ENCODE results near the gene FAM222B. TPM values are rescaled to one million over a fixed set of nuclear protein-coding genes. Genes with fewer than 3 reads are reported as not detected.
A peak's percentile ranks its signal among the peaks of the same experiment; 100 is the strongest.

The FAM222B gene
- polyA plus RNA-seq, 1 donor (not counting 4 experiments of a cell fraction or from before 2014, with no cell fraction given), result 6.5 TPM

DNA sequence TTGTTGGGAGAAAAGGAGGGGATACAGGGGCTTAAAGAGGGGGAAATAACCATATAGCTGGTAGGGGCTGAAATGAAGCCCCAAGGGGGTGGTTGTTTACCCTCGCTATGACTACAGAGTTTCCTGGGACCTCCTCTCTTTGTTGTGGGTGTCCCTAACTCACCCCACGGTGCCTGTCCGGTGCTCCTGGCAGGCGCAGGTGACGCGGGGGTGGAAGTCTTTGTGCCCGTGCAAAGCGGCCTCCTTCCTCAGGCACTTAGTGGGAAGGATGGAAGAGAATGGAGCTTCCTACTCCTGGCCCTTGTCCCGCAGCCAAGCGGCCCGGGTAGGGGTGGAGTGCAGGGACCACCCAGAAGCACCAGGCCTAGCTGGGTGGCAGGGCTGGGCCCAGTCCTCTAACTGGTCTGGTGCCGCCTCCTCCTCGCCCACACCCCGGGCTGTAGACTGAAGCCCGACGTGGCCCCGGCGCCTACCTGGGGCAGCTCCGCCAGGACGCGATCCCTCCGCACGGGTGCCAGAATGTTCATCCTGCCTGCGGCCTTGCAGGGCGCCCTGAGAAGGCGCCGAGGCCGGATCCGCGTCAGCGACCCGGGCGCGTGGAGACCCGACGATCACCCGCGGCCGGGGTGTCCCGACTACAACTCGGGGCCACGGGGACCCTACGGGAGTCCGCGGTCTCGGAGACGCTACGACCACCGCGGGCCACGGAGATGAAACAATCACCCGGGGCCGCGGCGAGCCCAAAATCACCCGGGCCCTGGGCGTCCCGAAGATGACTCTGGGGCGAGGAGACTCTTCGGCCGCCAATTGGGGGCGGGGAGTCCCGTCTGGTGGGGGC lies 125.6 kb downstream of the FAM222B start:
- H3K4me1 ChIP-seq (ENCODE audit: control insufficient read depth, extremely low read depth, insufficient read depth, low read length), result peaks cover 33% of the 10 kb centered on the region
- FAIRE-seq (no peak), DNase-seq (ENCODE audit: low read depth, low spot score) (no peak)
- no peaks in the 10 kb centered on the region for H3K27me3 ChIP-seq (ENCODE audit: control insufficient read depth, extremely low read depth, insufficient read depth, low read length)
- peak overlapping the region; percentile 89 for H3K27ac ChIP-seq (ENCODE audit: control insufficient read depth, insufficient read depth, low read length)
- H3K9me1 ChIP-seq (ENCODE audit: control insufficient read depth, extremely low read depth, insufficient read depth, low read length), result peaks cover 3% of the 10 kb centered on the region
- H3K4me2 ChIP-seq (ENCODE audit: control insufficient read depth, extremely low read depth, insufficient read depth, low read depth, low read length), result peak overlapping the region; percentile 99
- peak overlapping the region; percentile 69 to 87 (median 82) for H3K4me3 ChIP-seq (ENCODE audit: control insufficient read depth in 2 of 3, extremely low read depth in 1 of 3, insufficient read depth in 2 of 3, low read depth in 1 of 3, low read length in 3 of 3)
- TF ChIP-seq EZH2 (IDR thresholded peaks at IDR 0.05; ENCODE audit: low read length), result no peak
- TF ChIP-seq, protein P1, sequence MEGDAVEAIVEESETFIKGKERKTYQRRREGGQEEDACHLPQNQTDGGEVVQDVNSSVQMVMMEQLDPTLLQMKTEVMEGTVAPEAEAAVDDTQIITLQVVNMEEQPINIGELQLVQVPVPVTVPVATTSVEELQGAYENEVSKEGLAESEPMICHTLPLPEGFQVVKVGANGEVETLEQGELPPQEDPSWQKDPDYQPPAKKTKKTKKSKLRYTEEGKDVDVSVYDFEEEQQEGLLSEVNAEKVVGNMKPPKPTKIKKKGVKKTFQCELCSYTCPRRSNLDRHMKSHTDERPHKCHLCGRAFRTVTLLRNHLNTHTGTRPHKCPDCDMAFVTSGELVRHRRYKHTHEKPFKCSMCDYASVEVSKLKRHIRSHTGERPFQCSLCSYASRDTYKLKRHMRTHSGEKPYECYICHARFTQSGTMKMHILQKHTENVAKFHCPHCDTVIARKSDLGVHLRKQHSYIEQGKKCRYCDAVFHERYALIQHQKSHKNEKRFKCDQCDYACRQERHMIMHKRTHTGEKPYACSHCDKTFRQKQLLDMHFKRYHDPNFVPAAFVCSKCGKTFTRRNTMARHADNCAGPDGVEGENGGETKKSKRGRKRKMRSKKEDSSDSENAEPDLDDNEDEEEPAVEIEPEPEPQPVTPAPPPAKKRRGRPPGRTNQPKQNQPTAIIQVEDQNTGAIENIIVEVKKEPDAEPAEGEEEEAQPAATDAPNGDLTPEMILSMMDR (optimal IDR thresholded peaks at IDR 0.05 in 1 of 3, IDR thresholded peaks at IDR 0.05 in 1 of 3, conservative IDR thresholded peaks at IDR 0.05 in 1 of 3; ENCODE audit: extremely low read depth in 1 of 3, insufficient read depth in 2 of 3, low read length in 3 of 3), result no peak
- dilution Hi-C loops (cut with MboI; ENCODE audit: extremely low pct_ligation_motif_present, low sequenced_read_pairs), result no loop called here
- peaks cover 14% of the 10 kb centered on the region for H4K20me1 ChIP-seq (ENCODE audit: control insufficient read depth, extremely low read depth, insufficient read depth, low read length)
- H3K9ac ChIP-seq (ENCODE audit: control insufficient read depth, extremely low read depth, insufficient read depth, low read length), result peak overlapping the region; percentile 95
- peaks cover 20 to 48% of the 10 kb centered on the region in 2 experiments for H3K36me3 ChIP-seq (ENCODE audit: control insufficient read depth in 2 of 2, extremely low read depth in 1 of 2, insufficient read depth in 2 of 2, low read length in 2 of 2)
- H2AFZ ChIP-seq (ENCODE audit: control insufficient read depth, low read length), result peak overlapping the region; percentile 30
- no peaks in the 10 kb centered on the region for H3K9me3 ChIP-seq (ENCODE audit: control insufficient read depth, low read depth, low read length)
- peaks cover 45% of the 10 kb centered on the region for H3K79me2 ChIP-seq (ENCODE audit: control insufficient read depth, insufficient read depth, low read length)

DNA sequence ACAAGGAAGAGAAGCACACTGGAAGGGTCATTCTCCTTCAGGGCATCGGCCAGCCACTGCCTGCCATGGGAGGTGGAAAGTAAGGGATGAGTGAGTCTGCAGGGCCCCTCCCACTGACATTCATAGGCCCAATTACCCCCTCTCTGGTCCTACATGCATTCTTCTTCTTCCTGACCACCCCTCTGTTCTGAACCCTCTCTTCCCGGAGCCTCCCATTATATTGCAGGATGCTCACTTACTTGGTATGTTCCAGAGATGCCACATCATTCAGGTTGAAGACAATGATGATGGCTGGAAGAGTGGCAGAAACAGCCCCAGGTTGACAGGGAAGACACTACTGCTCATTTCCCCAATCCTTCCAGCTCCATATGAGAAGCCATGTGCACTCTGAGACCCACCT lies 127.4 kb downstream of the FAM222B start:
- TF ChIP-seq EZH2 (IDR thresholded peaks at IDR 0.05; ENCODE audit: low read length), result no peak
- TF ChIP-seq, protein P1 (optimal IDR thresholded peaks at IDR 0.05 in 1 of 3, IDR thresholded peaks at IDR 0.05 in 1 of 3, conservative IDR thresholded peaks at IDR 0.05 in 1 of 3; ENCODE audit: extremely low read depth in 1 of 3, insufficient read depth in 2 of 3, low read length in 3 of 3), result no peak
- no peak overlapping the region for H3K27ac ChIP-seq (ENCODE audit: control insufficient read depth, insufficient read depth, low read length)
- peaks cover 16 to 33% of the 10 kb centered on the region in 2 experiments for H3K36me3 ChIP-seq (ENCODE audit: control insufficient read depth in 2 of 2, extremely low read depth in 1 of 2, insufficient read depth in 2 of 2, low read length in 2 of 2)
- peaks cover 28% of the 10 kb centered on the region for H3K79me2 ChIP-seq (ENCODE audit: control insufficient read depth, insufficient read depth, low read length)
- no peak for DNase-seq (ENCODE audit: low read depth, low spot score)
- FAIRE-seq, result no peak
- H3K4me2 ChIP-seq (ENCODE audit: control insufficient read depth, extremely low read depth, insufficient read depth, low read depth, low read length), result no peak overlapping the region
- H3K4me3 ChIP-seq (ENCODE audit: control insufficient read depth in 2 of 3, extremely low read depth in 1 of 3, insufficient read depth in 2 of 3, low read depth in 1 of 3, low read length in 3 of 3), result no peak overlapping the region
- no peaks in the 10 kb centered on the region for H3K9me3 ChIP-seq (ENCODE audit: control insufficient read depth, low read depth, low read length)
- peaks cover 30% of the 10 kb centered on the region for H3K4me1 ChIP-seq (ENCODE audit: control insufficient read depth, extremely low read depth, insufficient read depth, low read length)
- no peak overlapping the region for H2AFZ ChIP-seq (ENCODE audit: control insufficient read depth, low read length)
- H3K9ac ChIP-seq (ENCODE audit: control insufficient read depth, extremely low read depth, insufficient read depth, low read length), result no peak overlapping the region
- no peaks in the 10 kb centered on the region for H3K27me3 ChIP-seq (ENCODE audit: control insufficient read depth, extremely low read depth, insufficient read depth, low read length)
- dilution Hi-C loops (cut with MboI; ENCODE audit: extremely low pct_ligation_motif_present, low sequenced_read_pairs), result no loop called here
- peaks cover 5% of the 10 kb centered on the region for H4K20me1 ChIP-seq (ENCODE audit: control insufficient read depth, extremely low read depth, insufficient read depth, low read length)
- H3K9me1 ChIP-seq (ENCODE audit: control insufficient read depth, extremely low read depth, insufficient read depth, low read length), result peaks cover 3% of the 10 kb centered on the region
